Cardiac atrium fibroblast (primary cell): Measurements from ENCODE around the gene POP5. TPM values are rescaled to one million over a fixed set of nuclear protein-coding genes. Genes with fewer than 3 reads are reported as not detected.

Source experiments
- total RNA-seq: library from RNA; depleted of rRNA; stranded (reverse); fragments of >200 nt; gene quantifications from 2 replicates; pipeline ENCODE4 v1.2.3, GENCODE V29; 2015

POP5 gene, protein sequence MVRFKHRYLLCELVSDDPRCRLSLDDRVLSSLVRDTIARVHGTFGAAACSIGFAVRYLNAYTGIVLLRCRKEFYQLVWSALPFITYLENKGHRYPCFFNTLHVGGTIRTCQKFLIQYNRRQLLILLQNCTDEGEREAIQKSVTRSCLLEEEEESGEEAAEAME
- 20.7 and 28.0 TPM in 2 replicates for total RNA-seq

GRCh38 chr12:120580787-120581723 is at the start of gene POP5:
TSS of gene POP5 (minus strand) at chr12:120581402. CDS start at chr12:120581362, 40 bp downstream.

DNA sequence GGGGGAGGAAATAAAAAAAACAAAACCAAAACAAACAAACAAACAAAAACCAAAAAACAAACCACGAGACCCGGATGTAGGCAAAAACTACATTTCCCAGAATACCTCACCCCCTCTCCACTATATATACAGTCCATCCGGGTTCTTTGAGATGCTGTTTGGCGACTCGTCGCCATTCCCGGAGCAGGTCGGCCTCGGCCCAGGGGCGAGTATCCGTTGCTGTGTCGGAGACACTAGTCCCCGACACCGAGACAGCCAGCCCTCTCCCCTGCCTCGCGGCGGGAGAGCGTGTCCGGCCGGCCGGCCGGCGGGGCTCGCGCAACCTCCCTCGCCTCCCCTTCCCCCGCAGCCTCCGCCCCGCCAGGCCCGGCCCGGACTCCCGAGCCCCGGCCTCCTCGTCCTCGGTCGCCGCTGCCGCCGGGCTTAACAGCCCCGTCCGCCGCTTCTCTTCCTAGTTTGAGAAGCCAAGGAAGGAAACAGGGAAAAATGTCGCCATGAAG is 46.9 kb downstream of the POP5 start, which contains the start of gene RNF10:
TSS of gene RNF10 (plus strand) at position 154 of the 500 bp plus-strand sequence. CDS start 456 bp downstream, outside the sequence.

GRCh38 chr12:120528861-120529525 is 52.2 kb downstream of the POP5 start, which contains the start of gene COQ5:
TSS of gene COQ5 (minus strand) at chr12:120529158. CDS start at chr12:120529141, 17 bp downstream.

Other genes with a start within 250 kb of the POP5 start
- 1.5 TPM in 1 of 2 replicates, not detected in the other for gene MSI1, start 212.2 kb downstream of the POP5 start, total RNA-seq
- gene COX6A1, start 143.3 kb downstream of the POP5 start, total RNA-seq: 390 and 440 TPM in 2 replicates
- 34.7 and 39.9 TPM in 2 replicates for gene TRIAP1, start 135.0 kb downstream of the POP5 start, total RNA-seq
- gene GATC, start 135.0 kb downstream of the POP5 start, total RNA-seq: 15.5 and 19.0 TPM in 2 replicates
- 59.9 and 75.5 TPM in 2 replicates for gene SRSF9, start 111.7 kb downstream of the POP5 start, total RNA-seq
- 292 and 308 TPM in 2 replicates for gene DYNLL1, start 85.3 kb downstream of the POP5 start, total RNA-seq
- 16.8 and 24.9 TPM in 2 replicates for gene COQ5, start 52.2 kb downstream of the POP5 start, total RNA-seq
- gene RNF10, start 47.0 kb downstream of the POP5 start, total RNA-seq: 77.6 and 82.1 TPM in 2 replicates
- gene CABP1, start 59.2 kb upstream of the POP5 start, total RNA-seq: 0.81 and 2.9 TPM in 2 replicates
- gene MLEC, start 105.7 kb upstream of the POP5 start, total RNA-seq: 70.2 and 85.1 TPM in 2 replicates
- gene UNC119B, start 129.1 kb upstream of the POP5 start, total RNA-seq: 12.8 and 18.6 TPM in 2 replicates
- 11.7 and 22.4 TPM in 2 replicates for gene ACADS, start 144.4 kb upstream of the POP5 start, total RNA-seq